Astrocyte of the spinal cord (primary cell): ENCODE measurements around the gene SPEF1.

Experiments
- DNase-seq: peaks from one replicate; pipeline ENCODE4 v3.0.0; 2011; ENCODE audit warnings: low read depth, low spot score
- H3K4me3 ChIP-seq: 2 replicates; pipeline ENCODE4 v1.5.1; 2011; ENCODE audit warnings: low read depth, mild to moderate bottlenecking, low read length, moderate library complexity
- in situ Hi-C: cut with HindIII; loops from 2 replicates; pipeline ENCODE4 v1.10.0; 2017; ENCODE audit warnings: low sequenced_read_pairs
- TF ChIP-seq, protein P1 (sequence below): IDR thresholded peaks from 2 replicates; pipeline ENCODE4 v1.5.1; 2012; ENCODE audit warnings: low read depth, mild to moderate bottlenecking, low read length, inconsistent platforms

Gene SPEF1

DNA sequence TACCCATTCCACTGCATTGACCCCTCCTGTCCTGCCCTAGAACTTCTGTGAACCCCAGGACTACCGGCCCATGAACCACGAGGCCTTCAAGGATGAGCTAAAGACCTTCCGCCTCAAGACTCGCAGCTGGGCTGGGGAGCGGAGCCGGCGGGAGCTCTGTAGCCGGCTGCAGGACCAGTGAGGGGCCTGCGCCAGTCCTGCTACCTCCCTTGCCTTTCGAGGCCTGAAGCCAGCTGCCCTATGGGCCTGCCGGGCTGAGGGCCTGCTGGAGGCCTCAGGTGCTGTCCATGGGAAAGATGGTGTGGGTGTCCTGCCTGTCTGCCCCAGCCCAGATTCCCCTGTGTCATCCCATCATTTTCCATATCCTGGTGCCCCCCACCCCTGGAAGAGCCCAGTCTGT is 23.5 kb upstream of the SPEF1 start:
- TF ChIP-seq, protein P1, sequence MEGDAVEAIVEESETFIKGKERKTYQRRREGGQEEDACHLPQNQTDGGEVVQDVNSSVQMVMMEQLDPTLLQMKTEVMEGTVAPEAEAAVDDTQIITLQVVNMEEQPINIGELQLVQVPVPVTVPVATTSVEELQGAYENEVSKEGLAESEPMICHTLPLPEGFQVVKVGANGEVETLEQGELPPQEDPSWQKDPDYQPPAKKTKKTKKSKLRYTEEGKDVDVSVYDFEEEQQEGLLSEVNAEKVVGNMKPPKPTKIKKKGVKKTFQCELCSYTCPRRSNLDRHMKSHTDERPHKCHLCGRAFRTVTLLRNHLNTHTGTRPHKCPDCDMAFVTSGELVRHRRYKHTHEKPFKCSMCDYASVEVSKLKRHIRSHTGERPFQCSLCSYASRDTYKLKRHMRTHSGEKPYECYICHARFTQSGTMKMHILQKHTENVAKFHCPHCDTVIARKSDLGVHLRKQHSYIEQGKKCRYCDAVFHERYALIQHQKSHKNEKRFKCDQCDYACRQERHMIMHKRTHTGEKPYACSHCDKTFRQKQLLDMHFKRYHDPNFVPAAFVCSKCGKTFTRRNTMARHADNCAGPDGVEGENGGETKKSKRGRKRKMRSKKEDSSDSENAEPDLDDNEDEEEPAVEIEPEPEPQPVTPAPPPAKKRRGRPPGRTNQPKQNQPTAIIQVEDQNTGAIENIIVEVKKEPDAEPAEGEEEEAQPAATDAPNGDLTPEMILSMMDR, result no peak
- in situ Hi-C loops, result no loop called here
- H3K4me3 ChIP-seq, result no peak overlapping the region
- DNase-seq, result no peak

DNA sequence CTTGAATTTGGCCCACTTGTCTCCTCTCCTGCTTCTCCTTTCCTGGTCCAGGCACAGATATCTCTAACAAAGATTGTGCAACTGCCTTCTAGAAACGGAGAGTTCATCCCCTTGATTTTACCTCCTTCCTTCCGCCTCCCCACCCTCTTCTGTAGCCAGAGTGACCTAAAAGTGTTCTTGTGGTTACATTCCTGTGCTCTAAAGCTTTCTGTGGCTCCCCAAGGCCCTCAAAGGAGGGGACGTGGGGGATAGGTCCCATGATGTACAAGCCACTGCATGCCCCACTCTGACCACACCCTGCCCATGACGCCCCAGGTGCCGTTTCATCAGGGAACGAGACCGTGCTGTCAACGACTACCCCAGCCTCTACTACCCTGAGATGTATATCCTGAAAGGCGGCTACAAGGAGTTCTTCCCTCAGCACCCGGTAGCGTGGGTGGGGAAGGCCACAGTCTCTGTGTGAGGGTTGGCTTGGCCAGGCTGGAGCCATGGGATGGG is 23.1 kb upstream of the SPEF1 start:
- no peak overlapping the region for H3K4me3 ChIP-seq
- TF ChIP-seq, protein P1, result no peak
- no peak for DNase-seq
- in situ Hi-C loops, result no loop called here

DNA sequence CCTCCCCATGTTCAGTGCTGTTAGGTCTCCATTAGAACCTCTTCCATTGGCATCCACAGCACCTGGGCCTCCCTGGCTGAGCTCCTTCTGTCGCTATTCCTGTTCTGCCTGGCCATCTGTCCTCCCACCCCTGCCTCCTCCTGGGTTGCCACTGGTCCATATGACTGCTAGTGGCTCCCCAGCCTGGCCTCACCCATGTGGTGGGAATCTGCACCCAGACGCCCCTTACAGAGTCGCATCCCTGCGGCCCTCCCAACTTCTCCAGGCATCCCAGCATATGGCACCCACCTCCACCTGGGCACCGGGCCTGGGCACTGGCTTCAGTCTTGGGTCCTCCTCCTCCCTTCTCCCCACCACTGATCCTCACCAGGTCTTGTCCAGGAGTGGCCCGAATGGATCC is 22.6 kb upstream of the SPEF1 start:
- TF ChIP-seq, protein P1, result no peak
- H3K4me3 ChIP-seq, result no peak overlapping the region
- no peak for DNase-seq
- in situ Hi-C loops, result no loop called here

DNA sequence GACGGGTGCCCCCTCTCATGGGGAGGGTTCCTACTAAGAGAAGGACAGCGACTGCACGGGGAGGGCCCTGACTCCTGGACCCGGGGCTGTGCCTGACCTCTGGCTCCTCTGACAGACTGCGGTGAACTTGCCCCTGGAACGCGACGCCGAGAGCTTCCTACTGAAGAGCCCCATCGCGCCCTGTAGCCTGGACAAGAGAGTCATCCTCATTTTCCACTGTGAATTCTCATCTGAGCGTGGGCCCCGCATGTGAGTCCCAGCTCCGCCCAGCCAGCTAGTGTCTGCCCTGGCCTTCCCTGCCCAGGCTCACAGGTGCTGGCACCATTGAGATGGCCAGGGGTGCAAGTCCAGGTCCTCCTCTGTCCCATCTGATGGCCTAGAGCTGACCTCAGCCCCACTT is 22.0 kb upstream of the SPEF1 start:
- TF ChIP-seq, protein P1, result no peak
- no peak overlapping the region for H3K4me3 ChIP-seq
- in situ Hi-C loops, result no loop called here

DNA sequence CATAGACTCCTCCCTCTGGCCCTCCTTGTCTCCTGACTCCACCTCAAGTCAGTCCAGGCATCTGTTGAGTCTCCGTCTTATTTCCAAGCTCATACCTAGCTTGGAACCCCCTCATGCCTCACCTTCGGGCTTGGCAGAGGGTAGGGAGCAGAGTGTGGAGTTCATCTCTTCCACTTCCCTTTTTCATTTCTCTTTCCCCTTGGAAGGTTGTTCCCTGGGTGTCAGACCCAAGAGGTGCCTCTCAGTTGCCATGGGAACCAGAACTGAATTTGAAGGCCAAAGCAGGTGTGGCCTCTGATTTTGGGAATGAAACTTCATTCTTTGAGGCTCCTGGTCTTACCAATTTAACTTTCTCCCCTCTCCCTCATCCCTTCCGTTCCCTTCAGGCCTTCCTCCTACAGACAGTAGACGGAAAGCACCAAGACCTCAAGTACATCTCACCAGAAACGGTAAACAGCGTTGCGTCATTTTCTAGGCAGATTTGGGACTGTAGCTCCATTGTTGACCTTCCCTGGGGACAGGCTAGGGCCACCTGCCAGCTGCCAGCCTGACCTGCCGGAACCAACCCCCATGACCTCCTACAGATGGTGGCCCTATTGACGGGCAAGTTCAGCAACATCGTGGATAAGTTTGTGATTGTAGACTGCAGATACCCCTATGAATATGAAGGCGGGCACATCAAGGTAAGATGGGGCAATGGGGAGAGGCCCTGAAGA is 21.4 kb upstream of the SPEF1 start:
- no peak for DNase-seq
- TF ChIP-seq, protein P1, result no peak
- no peak overlapping the region for H3K4me3 ChIP-seq
- in situ Hi-C loops, result no loop called here

More for the DNA sequence above, 22.0 kb upstream of the SPEF1 start:
- DNase-seq, result no peak

DNA sequence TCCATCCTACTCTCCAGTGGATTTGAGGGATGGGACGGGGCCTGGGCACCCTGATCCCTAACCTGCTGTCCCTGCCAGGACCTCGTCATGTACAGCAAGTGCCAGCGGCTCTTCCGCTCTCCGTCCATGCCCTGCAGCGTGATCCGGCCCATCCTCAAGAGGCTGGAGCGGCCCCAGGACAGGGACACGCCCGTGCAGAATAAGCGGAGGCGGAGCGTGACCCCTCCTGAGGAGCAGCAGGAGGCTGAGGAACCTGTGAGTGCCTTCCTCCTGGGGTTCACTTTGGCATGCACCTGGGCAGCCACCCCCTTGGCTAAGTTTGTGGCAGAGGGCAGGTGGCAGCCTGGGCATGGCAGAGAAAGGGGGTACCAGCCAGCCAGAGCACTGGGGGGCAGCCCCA is 20.6 kb upstream of the SPEF1 start:
- no peak for DNase-seq
- in situ Hi-C loops, result no loop called here
- TF ChIP-seq, protein P1, result no peak
- H3K4me3 ChIP-seq, result no peak overlapping the region
